Keratinocyte (primary cell): Measurements from ENCODE around the gene LANCL2. TPM values are rescaled to one million over a fixed set of nuclear protein-coding genes. Genes with fewer than 3 reads are reported as not detected.

Experiments
- DNase-seq: peaks from one replicate; pipeline ENCODE4 v3.0.0-alpha.2; 2011; ENCODE audit warnings: low read depth, missing footprints, low spot score
- FAIRE-seq: peaks from 2 replicates; lab custom pipeline; 2011; peaks lifted over from hg19 to GRCh38; lab: Jason Lieb, UNC
- H2AFZ ChIP-seq: 2 replicates; pipeline ENCODE4 v1.6.0; 2012; ENCODE audit warnings: low read length, control low read depth, inconsistent platforms; ENCODE audit not compliant: control insufficient read depth
- H3K27ac ChIP-seq: 2 replicates; pipeline ENCODE4 v1.5.1; 2011; ENCODE audit warnings: low read length; ENCODE audit not compliant: control insufficient read depth, insufficient read depth
- H3K27me3 ChIP-seq: 3 replicates; pipeline ENCODE4 v1.6.0; 2011; ENCODE audit warnings: low read length; ENCODE audit not compliant: control insufficient read depth, insufficient read depth; ENCODE audit errors: extremely low read depth
- H3K36me3 ChIP-seq, 2 experiments: 2 replicates in 1 of 2; 3 replicates in 1 of 2; pipeline ENCODE4 v1.5.1; 2011; ENCODE audit warnings: low read length in 2 of 2, mild to moderate bottlenecking in 1 of 2; ENCODE audit not compliant: control insufficient read depth in 2 of 2, insufficient read depth in 2 of 2; ENCODE audit errors: extremely low read depth in 1 of 2
- H3K4me1 ChIP-seq: 3 replicates; pipeline ENCODE4 v1.5.1; 2011; ENCODE audit warnings: low read length; ENCODE audit not compliant: control insufficient read depth, insufficient read depth; ENCODE audit errors: extremely low read depth
- H3K4me2 ChIP-seq: 3 replicates; pipeline ENCODE4 v1.6.0; 2011; ENCODE audit warnings: low read depth, low read length; ENCODE audit not compliant: control insufficient read depth, insufficient read depth; ENCODE audit errors: extremely low read depth
- H3K4me3 ChIP-seq, 3 experiments: fragments of 200-600 bp in 1 of 3; sonication (generic) in 1 of 3; 2 replicates in 2 of 3; 3 replicates in 1 of 3; pipeline ENCODE4 v1.5.1; 2011 to 2016; ENCODE audit warnings: low read length in 3 of 3, mild to moderate bottlenecking in 3 of 3, control low read depth in 2 of 3, inconsistent platforms in 1 of 3, low read depth in 1 of 3, mixed read lengths in 1 of 3, mixed run types in 1 of 3, moderate library complexity in 1 of 3; ENCODE audit not compliant: control insufficient read depth in 2 of 3, insufficient read depth in 2 of 3; ENCODE audit errors: extremely low read depth in 1 of 3
- H3K79me2 ChIP-seq: 2 replicates; pipeline ENCODE4 v1.6.0; 2012; ENCODE audit warnings: low read length; ENCODE audit not compliant: control insufficient read depth, insufficient read depth
- H3K9ac ChIP-seq: 3 replicates; pipeline ENCODE4 v1.6.0; 2011; ENCODE audit warnings: low read length; ENCODE audit not compliant: control insufficient read depth, insufficient read depth; ENCODE audit errors: extremely low read depth
- H3K9me1 ChIP-seq: 3 replicates; pipeline ENCODE4 v1.6.0; 2011; ENCODE audit warnings: low read length; ENCODE audit not compliant: control insufficient read depth, insufficient read depth; ENCODE audit errors: extremely low read depth
- H3K9me3 ChIP-seq: 2 replicates; pipeline ENCODE4 v1.5.1; 2012; ENCODE audit warnings: low read depth, low read length; ENCODE audit not compliant: control insufficient read depth
- H4K20me1 ChIP-seq: 3 replicates; pipeline ENCODE4 v1.6.0; 2011; ENCODE audit warnings: low read length; ENCODE audit not compliant: control insufficient read depth, insufficient read depth; ENCODE audit errors: extremely low read depth
- EZH2 ChIP-seq: IDR thresholded peaks from one replicate; pipeline ENCODE4 v1.6.1; 2012; ENCODE audit warnings: inconsistent platforms, mild to moderate bottlenecking, low read length, moderate library complexity
- dilution Hi-C: fragments of 300-500 bp; cut with MboI; formaldehyde crosslinking; loops from one replicate; pipeline ENCODE4 v1.7.0; 2020; ENCODE audit warnings: low sequenced_read_pairs; ENCODE audit not compliant: extremely low pct_ligation_motif_present
- polyA plus RNA-seq, 5 experiments: library from polyadenylated mRNA; depleted of rRNA in 3 of 5; stranded (reverse) in 3 of 5; stranded (forward) in 1 of 5; unstranded in 1 of 5; fragments of >200 nt; gene quantifications; 1 replicate in 1 of 5; 2 replicates in 3 of 5; 3 replicates in 1 of 5; pipeline versions ENCODE4 v1.2.1 to v1.2.3, GENCODE V29; 2011 to 2012; ENCODE audit warnings: missing spikeins in 2 of 5, low read depth in 1 of 5, low replicate concordance in 1 of 5
- TF ChIP-seq, protein P1 (sequence below), 3 experiments: IDR thresholded peaks in 1 of 3; conservative IDR thresholded peaks in 1 of 3; optimal IDR thresholded peaks in 1 of 3; 2 replicates in 2 of 3; 3 replicates in 1 of 3; pipeline versions ENCODE3 to v1.5.1; 2011; ENCODE audit warnings: low read length in 3 of 3, mild to moderate bottlenecking in 3 of 3, moderate library complexity in 2 of 3, control low read depth in 1 of 3, inconsistent platforms in 1 of 3; ENCODE audit not compliant: insufficient read depth in 2 of 3; ENCODE audit errors: extremely low read depth in 1 of 3

The LANCL2 gene
- polyA plus RNA-seq, 1 donor (not counting 4 experiments of a cell fraction or from before 2014, with no cell fraction given): 14.5 TPM

DNA sequence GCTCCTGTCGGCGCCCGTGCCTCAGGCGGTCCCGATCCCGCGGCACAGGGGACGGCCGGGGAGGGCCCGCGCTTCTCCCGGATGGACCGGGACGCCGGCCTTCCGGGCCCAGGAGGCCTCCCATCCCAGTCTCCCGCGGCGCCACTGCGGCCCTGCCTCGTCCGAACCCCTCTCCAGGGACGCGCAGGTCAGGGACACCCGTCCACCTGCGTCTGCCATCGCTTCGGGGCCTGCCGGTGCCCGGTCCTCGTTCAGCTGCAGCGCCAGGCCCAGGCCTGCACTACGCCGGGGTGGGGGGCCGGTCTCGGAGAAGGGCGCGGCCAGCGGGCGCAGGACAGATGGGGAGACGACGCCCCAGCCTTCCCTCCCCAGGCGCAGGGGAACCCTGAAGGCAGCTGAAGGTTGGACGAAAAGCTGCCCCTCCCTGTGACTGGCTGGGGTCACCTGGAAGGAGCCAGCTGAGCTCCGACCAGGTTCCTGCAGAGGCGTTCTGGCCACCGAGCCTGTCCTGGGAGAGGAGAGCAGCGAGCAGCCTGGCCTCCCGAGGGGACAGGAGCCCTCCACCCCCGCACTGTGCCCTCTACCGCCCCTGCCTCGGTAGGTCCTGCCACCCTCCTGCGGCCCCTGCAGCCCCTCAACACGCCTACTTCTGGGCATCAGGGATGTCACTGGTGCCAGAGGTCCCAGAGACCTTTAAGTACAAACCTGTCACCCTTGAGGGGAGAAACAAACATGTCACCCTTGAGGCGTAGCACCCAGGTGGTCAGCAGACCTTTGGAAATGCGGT is 84.3 kb downstream of the LANCL2 start:
- FAIRE-seq (no peak), DNase-seq (no peak)
- H3K9me3 ChIP-seq: no peaks in the 10 kb centered on the region
- H3K4me2 ChIP-seq: no peak overlapping the region
- no peaks in the 10 kb centered on the region for H3K9me1 ChIP-seq
- no peaks in the 10 kb centered on the region for H3K36me3 ChIP-seq
- dilution Hi-C loops: no loop called here
- peaks cover 5% of the 10 kb centered on the region for H3K27me3 ChIP-seq
- H3K27ac ChIP-seq: no peak overlapping the region
- H3K4me3 ChIP-seq: no peak overlapping the region
- H3K4me1 ChIP-seq: no peaks in the 10 kb centered on the region
- no peak overlapping the region for H3K9ac ChIP-seq
- H3K79me2 ChIP-seq: no peaks in the 10 kb centered on the region
- H2AFZ ChIP-seq: no peak overlapping the region
- H4K20me1 ChIP-seq: no peaks in the 10 kb centered on the region
- no peak for TF ChIP-seq EZH2
- TF ChIP-seq, protein P1, sequence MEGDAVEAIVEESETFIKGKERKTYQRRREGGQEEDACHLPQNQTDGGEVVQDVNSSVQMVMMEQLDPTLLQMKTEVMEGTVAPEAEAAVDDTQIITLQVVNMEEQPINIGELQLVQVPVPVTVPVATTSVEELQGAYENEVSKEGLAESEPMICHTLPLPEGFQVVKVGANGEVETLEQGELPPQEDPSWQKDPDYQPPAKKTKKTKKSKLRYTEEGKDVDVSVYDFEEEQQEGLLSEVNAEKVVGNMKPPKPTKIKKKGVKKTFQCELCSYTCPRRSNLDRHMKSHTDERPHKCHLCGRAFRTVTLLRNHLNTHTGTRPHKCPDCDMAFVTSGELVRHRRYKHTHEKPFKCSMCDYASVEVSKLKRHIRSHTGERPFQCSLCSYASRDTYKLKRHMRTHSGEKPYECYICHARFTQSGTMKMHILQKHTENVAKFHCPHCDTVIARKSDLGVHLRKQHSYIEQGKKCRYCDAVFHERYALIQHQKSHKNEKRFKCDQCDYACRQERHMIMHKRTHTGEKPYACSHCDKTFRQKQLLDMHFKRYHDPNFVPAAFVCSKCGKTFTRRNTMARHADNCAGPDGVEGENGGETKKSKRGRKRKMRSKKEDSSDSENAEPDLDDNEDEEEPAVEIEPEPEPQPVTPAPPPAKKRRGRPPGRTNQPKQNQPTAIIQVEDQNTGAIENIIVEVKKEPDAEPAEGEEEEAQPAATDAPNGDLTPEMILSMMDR (optimal IDR thresholded peaks at IDR 0.05 in 1 of 3, IDR thresholded peaks at IDR 0.05 in 1 of 3, conservative IDR thresholded peaks at IDR 0.05 in 1 of 3; ENCODE audit: extremely low read depth in 1 of 3, insufficient read depth in 2 of 3, low read length in 3 of 3): no peak

DNA sequence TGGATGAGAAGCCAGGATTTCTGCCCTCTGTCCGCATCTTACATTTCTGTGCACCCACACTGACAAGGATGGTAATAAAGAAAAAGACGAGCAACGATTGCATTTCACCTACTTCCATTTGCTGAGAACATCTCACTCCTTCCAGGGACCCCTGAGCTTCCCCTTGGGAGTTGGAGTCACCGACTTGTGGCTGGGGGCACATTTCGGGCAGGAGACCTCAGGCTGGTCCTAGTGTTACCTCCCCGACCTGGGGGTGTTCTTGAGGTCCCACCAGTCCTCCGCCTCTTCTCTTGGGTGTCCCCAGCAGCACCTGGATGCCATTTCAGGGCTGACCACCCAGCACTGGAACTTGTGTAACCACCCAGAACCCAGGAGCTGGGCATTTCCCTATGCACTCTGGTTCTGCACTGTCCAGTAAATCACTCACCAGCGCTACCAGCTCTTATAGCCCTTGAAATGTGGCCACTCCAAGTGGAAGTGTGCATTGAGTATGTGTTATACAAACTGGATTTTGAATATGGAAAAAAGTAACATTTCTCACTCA is 84.9 kb downstream of the LANCL2 start:
- no peak for FAIRE-seq
- dilution Hi-C loops: no loop called here
- Histone ChIP-seq H3K4me1 (no peaks in the 10 kb centered on the region), H3K9me3 (no peaks in the 10 kb centered on the region), H3K9me1 (no peaks in the 10 kb centered on the region), H3K79me2 (no peaks in the 10 kb centered on the region), H3K4me3 (no peak overlapping the region), H3K9ac (no peak overlapping the region), H2AFZ (no peak overlapping the region), H3K36me3 (no peaks in the 10 kb centered on the region), H3K27ac (no peak overlapping the region), H4K20me1 (no peaks in the 10 kb centered on the region), H3K4me2 (no peak overlapping the region), H3K27me3 (peaks cover 5% of the 10 kb centered on the region)
- no peak for TF ChIP-seq EZH2
- TF ChIP-seq, protein P1 (optimal IDR thresholded peaks at IDR 0.05 in 1 of 3, IDR thresholded peaks at IDR 0.05 in 1 of 3, conservative IDR thresholded peaks at IDR 0.05 in 1 of 3; ENCODE audit: extremely low read depth in 1 of 3, insufficient read depth in 2 of 3, low read length in 3 of 3): no peak
- DNase-seq: no peak
